H1 (cell line): ENCODE results near the gene COL4A3. TPM values are rescaled to one million over a fixed set of nuclear protein-coding genes. Genes with fewer than 3 reads are reported as not detected.
"Not testable (repeated sequence)": the region's sequence is repeated elsewhere in the genome, so short reads cannot be mapped to it uniquely, and the experiment has no call there.

Source experiments
- CTCF ChIA-PET: fragments of 300-600 bp; sonication (Branson Sonifier 250); formaldehyde crosslinking; loops from one replicate; lab custom pipeline; 2021; ENCODE audit not compliant: partially characterized antibody; lab: Charles Lee
- POLR2A ChIA-PET: fragments of 300-600 bp; sonication (Branson Sonifier 250); formaldehyde crosslinking; loops from one replicate; lab custom pipeline; 2021; ENCODE audit warnings: inconsistent platforms; ENCODE audit not compliant: partially characterized antibody; lab: Charles Lee
- DNase-seq, 2 experiments: peaks; one replicate each; pipeline versions ENCODE4 v3.0.0 to v3.0.0-alpha.2; 2010 to 2022; ENCODE audit warnings: low spot score in 2 of 2, low read depth in 1 of 2, mixed read lengths in 1 of 2
- FAIRE-seq: peaks from 2 replicates; lab custom pipeline; 2011; peaks lifted over from hg19 to GRCh38; lab: Jason Lieb, UNC
- H2AFZ ChIP-seq: 2 replicates; pipeline ENCODE4 v1.8.1; 2012; ENCODE audit warnings: low read length, inconsistent platforms
- H2AK5ac ChIP-seq: 2 replicates; pipeline ENCODE4 v1.6.1; 2013; ENCODE audit warnings: low read depth, low read length
- H2BK120ac ChIP-seq: replicated peaks from 2 replicates; pipeline ENCODE3; 2013; ENCODE audit warnings: low read depth, low read length, inconsistent platforms
- H2BK12ac ChIP-seq: 2 replicates; pipeline ENCODE4 v1.6.1; 2013; ENCODE audit warnings: low read depth, low read length
- H2BK15ac ChIP-seq: 2 replicates; pipeline ENCODE4 v1.6.1; 2013; ENCODE audit warnings: low read length
- H2BK20ac ChIP-seq: 2 replicates; pipeline ENCODE4 v1.6.1; 2013; ENCODE audit warnings: low read length
- H2BK5ac ChIP-seq: 2 replicates; pipeline ENCODE4 v1.6.1; 2013; ENCODE audit warnings: low read depth, low read length
- H3K14ac ChIP-seq: 2 replicates; pipeline ENCODE4 v1.6.1; 2013; ENCODE audit warnings: inconsistent platforms; ENCODE audit not compliant: insufficient read length
- H3K18ac ChIP-seq: 2 replicates; pipeline ENCODE4 v1.6.1; 2013; ENCODE audit warnings: low read length; ENCODE audit errors: extremely low read depth
- H3K23ac ChIP-seq: 2 replicates; pipeline ENCODE4 v1.6.1; 2013; ENCODE audit warnings: inconsistent platforms; ENCODE audit not compliant: insufficient read length
- H3K23me2 ChIP-seq: 2 replicates; pipeline ENCODE4 v1.6.1; 2013; ENCODE audit warnings: low read depth, low read length
- H3K27ac ChIP-seq: 2 replicates; pipeline ENCODE4 v1.6.1; 2011; ENCODE audit warnings: low read depth, low read length, inconsistent platforms
- H3K27me3 ChIP-seq, 4 experiments: replicated peaks in 1 of 4; 1 replicate in 1 of 4; 2 replicates in 3 of 4; pipeline versions ENCODE4 v1.6.1 to v1.8.1; 2011 to 2013; ENCODE audit warnings: low read length in 3 of 4, mild to moderate bottlenecking in 3 of 4, inconsistent platforms in 2 of 4, mixed read lengths in 2 of 4, moderate library complexity in 1 of 4; ENCODE audit not compliant: control insufficient read depth in 3 of 4, insufficient read depth in 3 of 4; ENCODE audit errors: extremely low read depth in 1 of 4
- H3K36me3 ChIP-seq, 4 experiments: 2 replicates each; pipeline versions ENCODE4 v1.6.1 to v1.8.1; 2011 to 2013; ENCODE audit warnings: mild to moderate bottlenecking in 4 of 4, low read length in 3 of 4, moderate library complexity in 2 of 4, control low read depth in 1 of 4, inconsistent platforms in 1 of 4; ENCODE audit not compliant: insufficient read depth in 4 of 4, control insufficient read depth in 2 of 4
- H3K4ac ChIP-seq: replicated peaks from 2 replicates; pipeline ENCODE3; 2013; ENCODE audit warnings: low read length, low read depth, mixed read lengths, inconsistent platforms; ENCODE audit not compliant: insufficient read length
- H3K4me1 ChIP-seq, 4 experiments: replicated peaks in 1 of 4; 1 replicate in 1 of 4; 2 replicates in 3 of 4; pipeline versions ENCODE4 v1.6.1 to v1.8.1; 2011 to 2013; ENCODE audit warnings: low read length in 3 of 4, inconsistent platforms in 2 of 4, mixed read lengths in 1 of 4; ENCODE audit not compliant: insufficient read depth in 4 of 4, control insufficient read depth in 3 of 4
- H3K4me2 ChIP-seq, 2 experiments: 2 replicates each; pipeline versions ENCODE4 v1.6.1 to v1.8.1; 2011 to 2013; ENCODE audit warnings: low read depth in 2 of 2, low read length in 2 of 2, control low read depth in 1 of 2, inconsistent platforms in 1 of 2, mild to moderate bottlenecking in 1 of 2; ENCODE audit not compliant: insufficient read depth in 1 of 2
- H3K4me3 ChIP-seq, 4 experiments: fragments of 200-600, 300-600 bp in 1 of 4; sonication (generic), shearing (Covaris generic), sonication (Bioruptor Twin) in 1 of 4; 2 replicates each; pipeline versions ENCODE4 v1.5.1 to v1.8.1; 2011 to 2016; ENCODE audit warnings: low read length in 4 of 4, low read depth in 3 of 4, control low read depth in 2 of 4, inconsistent platforms in 2 of 4, mild to moderate bottlenecking in 2 of 4, mixed read lengths in 1 of 4, moderate library complexity in 1 of 4; ENCODE audit not compliant: insufficient read depth in 2 of 4; ENCODE audit errors: extremely low read depth in 1 of 4
- H3K56ac ChIP-seq: replicated peaks from 2 replicates; pipeline ENCODE3; 2013; ENCODE audit warnings: low read depth, mild to moderate bottlenecking, mixed read lengths, low read length, inconsistent platforms; ENCODE audit not compliant: insufficient read length
- H3K79me1 ChIP-seq: 2 replicates; pipeline ENCODE4 v1.6.1; 2013; ENCODE audit warnings: low read depth, low read length, control low read depth
- H3K79me2 ChIP-seq, 2 experiments: 2 replicates each; pipeline versions ENCODE4 v1.6.1 to v1.8.1; 2012 to 2013; ENCODE audit warnings: low read length in 2 of 2, mild to moderate bottlenecking in 2 of 2, inconsistent platforms in 1 of 2; ENCODE audit not compliant: insufficient read depth in 2 of 2, control insufficient read depth in 1 of 2
- H3K9ac ChIP-seq, 4 experiments: replicated peaks in 1 of 4; 1 replicate in 1 of 4; 2 replicates in 3 of 4; pipeline versions ENCODE4 v1.6.1 to v1.8.1; 2011 to 2013; ENCODE audit warnings: low read depth in 3 of 4, low read length in 3 of 4, control low read depth in 2 of 4, mild to moderate bottlenecking in 2 of 4, moderate library complexity in 2 of 4, inconsistent platforms in 1 of 4; ENCODE audit errors: extremely low read depth in 1 of 4
- H3K9me3 ChIP-seq, 2 experiments: 2 replicates each; pipeline versions ENCODE4 v1.6.1 to v1.8.1; 2012 to 2013; ENCODE audit warnings: mild to moderate bottlenecking in 2 of 2, moderate library complexity in 2 of 2, control low read depth in 1 of 2, inconsistent platforms in 1 of 2, low read depth in 1 of 2, low read length in 1 of 2, mixed read lengths in 1 of 2; ENCODE audit not compliant: insufficient read depth in 2 of 2
- H4K20me1 ChIP-seq, 2 experiments: replicated peaks in 1 of 2; 2 replicates each; pipeline versions ENCODE3 to v1.8.1; 2011 to 2013; ENCODE audit warnings: inconsistent platforms in 2 of 2, low read length in 2 of 2, mild to moderate bottlenecking in 1 of 2; ENCODE audit not compliant: insufficient read depth in 2 of 2, control insufficient read depth in 1 of 2
- H4K5ac ChIP-seq: 2 replicates; pipeline ENCODE4 v1.6.1; 2013; ENCODE audit warnings: low read length, low read depth, mixed read lengths, inconsistent platforms; ENCODE audit not compliant: insufficient read length
- H4K8ac ChIP-seq: 2 replicates; pipeline ENCODE4 v1.8.0; 2013; ENCODE audit warnings: mild to moderate bottlenecking, moderate library complexity, low read length, inconsistent platforms; ENCODE audit not compliant: insufficient read depth; ENCODE audit errors: extremely low read depth
- H4K91ac ChIP-seq: replicated peaks from 2 replicates; pipeline ENCODE3; 2013; ENCODE audit warnings: low read length, mixed read lengths, inconsistent platforms; ENCODE audit not compliant: insufficient read length
- CHD2 ChIP-seq: IDR thresholded peaks from 2 replicates; pipeline ENCODE4 v1.6.1; 2012; ENCODE audit warnings: low read length, improper control_type of control experiment
- TBP ChIP-seq: IDR thresholded peaks from 2 replicates; pipeline ENCODE4 v1.6.1; 2011; ENCODE audit warnings: low read depth, low read length, improper control_type of control experiment
- WGBS, 2 experiments: shearing (Covaris generic) in 1 of 2; methylation state at CpG; one replicate each; pipeline versions ENCODE4 v1.1.6 to v1.1.7; 2013 to 2015; ENCODE audit warnings: low lambda C conversion rate in 2 of 2, mixed read lengths in 2 of 2, inconsistent platforms in 1 of 2, low coverage in 1 of 2, missing lambda C conversion rate in 1 of 2; ENCODE audit not compliant: insufficient replicate concordance in 2 of 2, insufficient coverage in 1 of 2, insufficient read length in 1 of 2; ENCODE audit errors: extremely low coverage in 1 of 2, missing lambda C conversion rate in 1 of 2; 5-methylcytosine and 5-hydroxymethylcytosine counted together
- polyA plus RNA-seq, 7 experiments: library from polyadenylated mRNA; depleted of rRNA in 3 of 7; stranded (reverse) in 5 of 7; unstranded in 2 of 7; fragments of >200 nt in 5 of 7; fragments of 200-250 nt in 2 of 7; gene quantifications; 1 replicate in 5 of 7; 2 replicates in 1 of 7; 4 replicates in 1 of 7; pipeline versions ENCODE4 v1.2.1 to v1.2.3, GENCODE V29; 2011 to 2013; ENCODE audit warnings: missing spikeins in 2 of 7, mixed read lengths in 2 of 7
- total RNA-seq: library from RNA; stranded (reverse); fragmentation: NEBNext Ultra II Directional; extraction: Animal tissue kit (Norgen Biotek cat#: 25700); gene quantifications from 2 replicates; pipeline ENCODE4 v1.2.1, GENCODE V29; 2021

Gene COL4A3
- total and polyA plus RNA-seq, 2 of the 8 experiments (the other 6 are each of a cell fraction or from before 2014, with no cell fraction given) = 0.12 to 0.17 TPM

DNA sequence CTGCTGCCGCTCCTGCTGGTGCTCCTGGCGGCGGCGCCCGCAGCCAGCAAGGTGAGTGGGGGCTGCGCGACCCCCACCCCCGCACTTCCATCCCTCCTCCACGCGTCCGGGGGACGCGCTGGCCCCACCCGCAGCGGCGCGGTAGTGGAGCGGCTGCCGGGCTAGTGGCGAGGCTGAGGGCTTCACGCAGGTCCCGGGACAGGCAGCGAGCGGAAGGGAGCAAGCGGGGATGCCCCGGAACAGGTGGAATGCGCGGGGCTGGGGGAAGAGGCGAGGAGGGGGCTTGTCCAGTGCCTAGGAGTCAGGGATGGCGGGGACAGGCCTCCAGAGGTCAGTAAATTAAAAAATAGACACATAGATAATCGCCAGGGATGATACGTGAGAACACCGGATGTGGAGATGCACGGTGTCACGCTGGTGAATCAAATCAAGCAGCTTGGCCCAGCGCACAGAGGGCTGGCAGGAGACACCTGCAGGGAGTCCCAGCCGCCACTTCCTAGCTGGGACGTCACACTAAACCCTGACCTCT lies 403 bp downstream of the COL4A3 start (continued):
- TF ChIP-seq CHD2 = no peak
- TF ChIP-seq TBP = no peak
- TF ChIP-seq, all 59 proteins: peak for 6

DNA sequence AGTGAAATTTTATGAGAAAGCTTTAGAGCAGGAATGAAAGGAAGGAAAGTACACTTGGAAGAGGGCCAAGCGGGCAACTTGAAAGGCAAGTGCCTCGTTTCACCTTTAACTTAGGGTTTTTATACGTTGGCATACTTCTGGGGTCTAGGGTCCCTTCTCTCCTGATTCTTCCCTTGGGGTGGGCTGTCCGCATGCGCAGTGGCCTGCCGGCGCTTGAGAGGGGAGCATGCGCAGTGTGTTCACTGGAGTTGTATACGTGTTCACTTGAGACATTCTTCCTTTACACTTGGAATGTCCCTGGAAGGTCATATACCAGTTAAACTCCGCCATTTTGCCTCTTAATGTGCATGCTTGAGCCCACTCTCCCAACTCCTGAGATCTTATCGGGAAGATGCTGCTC lies 7.4 kb downstream of the COL4A3 start:
- H3K4me2 ChIP-seq, H3K27ac ChIP-seq, DNase-seq, H3K18ac ChIP-seq, POLR2A ChIA-PET, H3K14ac ChIP-seq, H3K36me3 ChIP-seq, H3K27me3 ChIP-seq, H3K79me1 ChIP-seq, H2BK15ac ChIP-seq, H2BK5ac ChIP-seq, H3K4me1 ChIP-seq, H4K5ac ChIP-seq, FAIRE-seq, H3K4ac ChIP-seq, H2BK12ac ChIP-seq, H3K23ac ChIP-seq, H3K79me2 ChIP-seq, H4K8ac ChIP-seq, H2BK120ac ChIP-seq, H3K9me3 ChIP-seq, H2BK20ac ChIP-seq, H2AFZ ChIP-seq, H3K56ac ChIP-seq, H4K20me1 ChIP-seq, H3K9ac ChIP-seq, H3K4me3 ChIP-seq, H4K91ac ChIP-seq, H2AK5ac ChIP-seq, H3K23me2 ChIP-seq: not testable (repeated sequence)
- 95% methylated on average over 11 of the region's 11 CpGs; no CpG with 5 or more reads in 1 of the 2 experiments for WGBS, 2 experiments
- CTCF ChIA-PET = interaction anchor here (0.6 to 0.8 kb wide), 2 partner anchors 9 to 18 kb away, joined by 3 to 5 read pairs; no protein-coding TSS in a partner anchor
